Lower leg skin (tissue), 3 donors: Measurements from ENCODE around the gene SORCS2.

Source experiments
- POLR2A ChIP-seq, 2 donors: fragments of 450-650 bp; IDR thresholded peaks; one replicate each; pipeline ENCODE4 v1.6.1; 2016 to 2017; ENCODE audit warnings: antibody characterized with exemption in 2 of 2, mild to moderate bottlenecking in 1 of 2, moderate library complexity in 1 of 2
- TF ChIP-seq, protein P1 (sequence below), 3 donors: fragments of 450-650 bp; IDR thresholded peaks; one replicate each; pipeline ENCODE4 v1.5.1; 2016; ENCODE audit warnings: antibody characterized with exemption in 3 of 3, mild to moderate bottlenecking in 3 of 3, moderate library complexity in 2 of 3

DNA sequence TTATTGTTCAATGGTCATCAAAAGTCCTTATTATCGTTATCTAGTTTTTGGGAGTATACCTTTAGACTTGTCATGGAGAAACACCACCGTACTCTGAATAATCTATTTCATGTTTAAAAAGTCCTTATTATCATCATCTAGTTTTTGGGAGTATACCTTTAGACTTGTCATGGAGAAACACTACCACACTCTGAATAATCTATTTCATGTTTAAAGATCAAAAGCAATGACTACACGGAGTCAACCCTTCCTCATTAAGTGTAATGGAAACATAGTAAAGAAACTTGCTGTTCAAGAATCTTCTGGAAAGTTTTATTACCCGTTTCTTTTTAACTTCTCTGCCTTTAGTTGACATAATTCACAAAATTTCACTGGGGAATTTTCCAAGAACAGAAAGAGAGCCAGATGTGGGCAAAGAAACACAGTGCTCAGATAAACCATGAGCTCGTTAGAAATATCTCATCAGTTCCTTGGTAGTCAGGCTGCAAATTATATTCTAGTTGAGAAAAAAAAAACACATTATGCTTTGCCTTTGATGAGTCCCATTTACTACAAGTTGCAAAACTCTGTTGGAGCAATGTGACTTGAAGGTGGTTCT lies 588.5 kb downstream of the SORCS2 start:
- TF ChIP-seq, protein P1, sequence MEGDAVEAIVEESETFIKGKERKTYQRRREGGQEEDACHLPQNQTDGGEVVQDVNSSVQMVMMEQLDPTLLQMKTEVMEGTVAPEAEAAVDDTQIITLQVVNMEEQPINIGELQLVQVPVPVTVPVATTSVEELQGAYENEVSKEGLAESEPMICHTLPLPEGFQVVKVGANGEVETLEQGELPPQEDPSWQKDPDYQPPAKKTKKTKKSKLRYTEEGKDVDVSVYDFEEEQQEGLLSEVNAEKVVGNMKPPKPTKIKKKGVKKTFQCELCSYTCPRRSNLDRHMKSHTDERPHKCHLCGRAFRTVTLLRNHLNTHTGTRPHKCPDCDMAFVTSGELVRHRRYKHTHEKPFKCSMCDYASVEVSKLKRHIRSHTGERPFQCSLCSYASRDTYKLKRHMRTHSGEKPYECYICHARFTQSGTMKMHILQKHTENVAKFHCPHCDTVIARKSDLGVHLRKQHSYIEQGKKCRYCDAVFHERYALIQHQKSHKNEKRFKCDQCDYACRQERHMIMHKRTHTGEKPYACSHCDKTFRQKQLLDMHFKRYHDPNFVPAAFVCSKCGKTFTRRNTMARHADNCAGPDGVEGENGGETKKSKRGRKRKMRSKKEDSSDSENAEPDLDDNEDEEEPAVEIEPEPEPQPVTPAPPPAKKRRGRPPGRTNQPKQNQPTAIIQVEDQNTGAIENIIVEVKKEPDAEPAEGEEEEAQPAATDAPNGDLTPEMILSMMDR (IDR thresholded peaks at IDR 0.05) = no peak
- no peak for TF ChIP-seq POLR2A (IDR thresholded peaks at IDR 0.05)
